SU-DHL-6 (cell line): ENCODE data around the gene ZNF14.
A peak's percentile ranks its signal among the peaks of the same experiment; 100 is the strongest.

Experiments used
- H2AFZ ChIP-seq: fragments of 200-600 bp; sonication (generic); 2 replicates; pipeline ENCODE4 v1.6.1; 2014; ENCODE audit warnings: low read depth, mild to moderate bottlenecking, moderate library complexity, mixed read lengths, antibody characterized with exemption, low read length; ENCODE audit not compliant: severe bottlenecking
- H3F3A ChIP-seq: fragments of 200-600 bp; shearing (Covaris generic); 2 replicates; pipeline ENCODE4 v1.6.0; 2016; ENCODE audit warnings: antibody characterized with exemption, mild to moderate bottlenecking; ENCODE audit not compliant: insufficient read depth
- H3K27ac ChIP-seq: fragments of 200-600 bp; sonication (generic); 2 replicates; pipeline ENCODE4 v1.5.1; 2016; ENCODE audit warnings: low read depth, mild to moderate bottlenecking, low read length, moderate library complexity, mixed read lengths
- H3K27me3 ChIP-seq: fragments of 200-600 bp; sonication (generic), shearing (Covaris generic); 2 replicates; pipeline ENCODE4 v1.6.0; 2014; ENCODE audit warnings: mild to moderate bottlenecking, low read length
- H3K36me3 ChIP-seq: fragments of 200-600 bp; sonication (generic); 2 replicates; pipeline ENCODE4 v1.6.1; 2014; ENCODE audit warnings: mild to moderate bottlenecking, low read length, mixed read lengths
- H3K4me2 ChIP-seq: fragments of 300-600, 200-600 bp; shearing (Covaris generic), sonication (generic); 2 replicates; pipeline ENCODE4 v1.6.0; 2014; ENCODE audit warnings: low read length, low read depth, mild to moderate bottlenecking; ENCODE audit not compliant: poor library complexity, severe bottlenecking
- H3K4me3 ChIP-seq: fragments of 200-600 bp; sonication (generic); 2 replicates; pipeline ENCODE4 v1.5.1; 2014; ENCODE audit warnings: antibody characterized with exemption, low read length, mild to moderate bottlenecking, mixed read lengths; ENCODE audit not compliant: insufficient read depth, poor library complexity, severe bottlenecking
- H3K79me2 ChIP-seq: fragments of 200-600 bp; sonication (generic); 2 replicates; pipeline ENCODE4 v1.6.1; 2014; ENCODE audit warnings: mild to moderate bottlenecking, low read length, moderate library complexity; ENCODE audit not compliant: insufficient read depth
- H3K9ac ChIP-seq: fragments of 200-600 bp; sonication (generic); 2 replicates; pipeline ENCODE4 v1.7.0; 2014; ENCODE audit warnings: mild to moderate bottlenecking, low read length
- H3K9me2 ChIP-seq: fragments of 200-600 bp; sonication (generic); replicated peaks from 2 replicates; pipeline ENCODE4 v1.6.1; 2014; ENCODE audit warnings: low read length; ENCODE audit not compliant: insufficient read depth
- H3K9me3 ChIP-seq: fragments of 200-600 bp; sonication (generic); 2 replicates; pipeline ENCODE4 v1.6.1; 2014; ENCODE audit warnings: low read length, mixed read lengths; ENCODE audit not compliant: insufficient read depth
- H4K20me1 ChIP-seq: fragments of 200-600 bp; sonication (generic); 2 replicates; pipeline ENCODE4 v1.6.1; 2014; ENCODE audit warnings: low read depth, mild to moderate bottlenecking, antibody characterized with exemption, low read length, moderate library complexity, mixed read lengths
- EZH2phosphoT487 ChIP-seq: fragments of 200-600 bp; sonication (generic), shearing (Covaris generic); conservative IDR thresholded peaks from 2 replicates; pipeline ENCODE4 v1.6.1; 2018; ENCODE audit warnings: mild to moderate bottlenecking, antibody characterized with exemption, low read length, moderate library complexity, mixed read lengths
- TF ChIP-seq, protein P1 (sequence below): fragments of 200-600 bp; sonication (generic); IDR thresholded peaks from one replicate; pipeline ENCODE4 v1.5.1; 2017; ENCODE audit warnings: antibody characterized with exemption, mild to moderate bottlenecking, low read length, moderate library complexity; ENCODE audit not compliant: insufficient read depth, poor library complexity, severe bottlenecking

Gene ZNF14

DNA sequence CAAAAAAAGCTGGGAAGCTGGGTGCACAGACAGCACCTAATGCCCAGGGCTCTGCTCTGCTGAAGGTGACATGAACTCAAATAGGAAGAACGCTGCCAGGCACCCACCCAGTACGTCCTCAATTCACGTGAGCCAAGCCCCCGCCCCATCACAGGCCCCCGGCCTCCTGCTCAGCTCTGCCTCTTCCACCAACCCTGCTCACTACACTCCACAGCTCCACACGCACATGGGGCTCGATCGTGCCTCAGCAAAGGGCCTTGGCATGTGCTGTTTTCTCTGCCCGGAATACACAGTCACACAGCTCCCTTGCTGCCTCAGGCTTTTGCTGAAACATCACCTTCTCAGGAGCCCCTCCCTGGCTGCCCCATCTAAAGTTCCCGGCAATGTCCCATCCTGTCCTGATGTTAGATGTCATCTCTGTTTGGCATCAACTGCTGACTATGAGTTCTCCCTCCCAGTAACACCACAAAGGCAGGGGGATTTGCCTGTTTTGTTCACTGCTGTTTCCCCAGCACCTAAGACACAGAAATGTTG, 71.7 kb downstream of the ZNF14 start:
- H3K9ac ChIP-seq = peak overlapping the region; percentile 86
- peak overlapping the region; percentile 95 for H3K4me2 ChIP-seq
- H3K4me3 ChIP-seq = peak overlapping the region; percentile 56
- peaks cover 23% of the 10 kb centered on the region for H3F3A ChIP-seq
- peak overlapping the region; percentile 93 for H3K27ac ChIP-seq
- no peaks in the 10 kb centered on the region for H4K20me1 ChIP-seq
- H3K9me2 ChIP-seq = no peaks in the 10 kb centered on the region
- H2AFZ ChIP-seq = no peak overlapping the region
- H3K79me2 ChIP-seq = peaks cover 33% of the 10 kb centered on the region
- 0 out of 2 replicates have a peak, but pooled peaks cover 6% of the 10 kb centered on the region for H3K36me3 ChIP-seq
- TF ChIP-seq, protein P1, sequence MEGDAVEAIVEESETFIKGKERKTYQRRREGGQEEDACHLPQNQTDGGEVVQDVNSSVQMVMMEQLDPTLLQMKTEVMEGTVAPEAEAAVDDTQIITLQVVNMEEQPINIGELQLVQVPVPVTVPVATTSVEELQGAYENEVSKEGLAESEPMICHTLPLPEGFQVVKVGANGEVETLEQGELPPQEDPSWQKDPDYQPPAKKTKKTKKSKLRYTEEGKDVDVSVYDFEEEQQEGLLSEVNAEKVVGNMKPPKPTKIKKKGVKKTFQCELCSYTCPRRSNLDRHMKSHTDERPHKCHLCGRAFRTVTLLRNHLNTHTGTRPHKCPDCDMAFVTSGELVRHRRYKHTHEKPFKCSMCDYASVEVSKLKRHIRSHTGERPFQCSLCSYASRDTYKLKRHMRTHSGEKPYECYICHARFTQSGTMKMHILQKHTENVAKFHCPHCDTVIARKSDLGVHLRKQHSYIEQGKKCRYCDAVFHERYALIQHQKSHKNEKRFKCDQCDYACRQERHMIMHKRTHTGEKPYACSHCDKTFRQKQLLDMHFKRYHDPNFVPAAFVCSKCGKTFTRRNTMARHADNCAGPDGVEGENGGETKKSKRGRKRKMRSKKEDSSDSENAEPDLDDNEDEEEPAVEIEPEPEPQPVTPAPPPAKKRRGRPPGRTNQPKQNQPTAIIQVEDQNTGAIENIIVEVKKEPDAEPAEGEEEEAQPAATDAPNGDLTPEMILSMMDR = no peak
- no peak for TF ChIP-seq EZH2phosphoT487
- H3K27me3 ChIP-seq = no peaks in the 10 kb centered on the region
- H3K9me3 ChIP-seq = no peaks in the 10 kb centered on the region
